ENCODE data around the gene CNOT1.
"Not testable (repeated sequence)": the region's sequence is repeated elsewhere in the genome, so short reads cannot be mapped to it uniquely, and the experiment has no call there.

Gene CNOT1

DNA sequence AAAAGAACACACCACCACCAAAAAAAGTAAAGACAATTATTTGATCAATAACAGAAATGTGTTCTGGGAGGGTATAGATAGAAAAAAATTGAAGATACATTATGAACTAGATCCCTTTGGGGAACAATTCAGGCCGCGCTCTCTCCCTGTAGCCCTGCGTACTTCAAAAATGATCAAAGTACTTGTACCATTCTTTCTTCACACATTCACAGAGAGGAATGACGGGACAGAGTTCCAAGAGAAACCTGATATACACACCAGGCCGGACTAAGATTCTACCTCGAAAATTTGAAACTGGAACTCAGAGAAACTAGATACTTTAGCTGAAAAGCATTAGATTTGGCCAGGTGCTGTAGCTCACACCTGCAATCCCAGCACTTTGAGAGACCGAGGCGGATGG lies 50.0 kb downstream of the CNOT1 start:
- no peak for DNase-seq

DNA sequence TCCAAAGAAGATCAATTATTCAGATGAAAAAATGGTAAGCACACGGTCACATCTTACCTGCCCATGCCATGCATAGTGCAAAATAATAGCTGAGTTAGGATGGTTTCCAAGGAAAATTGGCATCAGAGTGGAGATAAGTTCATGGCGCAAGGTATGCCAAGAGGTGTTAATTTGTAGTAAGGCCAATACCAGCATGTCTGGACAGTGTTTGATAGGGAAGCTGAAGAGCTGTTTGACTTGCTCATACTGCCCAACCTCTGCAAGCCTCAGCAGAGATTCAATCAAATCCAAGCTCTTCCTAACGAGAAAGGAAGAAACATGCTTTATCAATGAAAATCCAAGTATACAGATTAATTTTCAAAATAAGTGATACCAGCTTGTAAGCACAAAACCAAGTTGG lies 51.0 kb downstream of the CNOT1 start:
- no peak for DNase-seq

DNA sequence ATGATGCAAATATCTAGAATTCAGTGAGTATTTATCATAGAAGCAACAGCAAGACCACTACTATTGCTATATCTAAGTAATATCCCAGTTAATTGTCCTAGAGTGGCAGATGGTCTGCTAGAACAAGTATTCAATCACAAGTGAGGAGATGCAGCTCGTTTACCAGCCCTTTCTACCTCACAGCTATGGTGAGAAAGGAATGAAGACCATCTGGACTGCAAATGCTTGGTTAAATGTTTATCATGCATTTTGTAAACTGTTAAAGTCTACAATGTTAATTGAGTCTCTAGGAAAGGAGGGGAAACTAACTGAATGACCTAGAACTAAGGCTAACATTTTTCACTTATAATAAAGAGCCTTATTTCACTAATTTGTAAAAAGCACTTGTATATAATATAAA lies 52.5 kb downstream of the CNOT1 start:
- DNase-seq = no peak

DNA sequence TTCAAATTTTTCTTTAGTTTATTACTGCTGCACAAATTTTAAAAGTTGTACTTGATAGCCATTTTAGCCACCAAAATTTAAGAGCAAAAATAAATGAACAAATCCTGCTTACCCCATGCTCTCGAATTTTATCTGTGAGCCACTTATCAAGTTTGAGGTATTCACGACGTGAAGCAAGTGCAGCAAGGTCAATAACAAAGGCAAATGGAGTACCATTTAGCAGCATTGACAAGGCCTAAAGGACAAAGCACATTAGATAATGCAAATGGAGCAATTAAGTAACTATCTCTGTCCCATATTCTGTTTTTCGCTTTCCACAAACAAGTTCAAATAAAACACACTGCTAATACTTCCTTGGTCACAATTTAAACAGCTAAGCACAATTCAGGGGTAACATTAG lies 54.7 kb downstream of the CNOT1 start:
- DNase-seq = no peak

DNA sequence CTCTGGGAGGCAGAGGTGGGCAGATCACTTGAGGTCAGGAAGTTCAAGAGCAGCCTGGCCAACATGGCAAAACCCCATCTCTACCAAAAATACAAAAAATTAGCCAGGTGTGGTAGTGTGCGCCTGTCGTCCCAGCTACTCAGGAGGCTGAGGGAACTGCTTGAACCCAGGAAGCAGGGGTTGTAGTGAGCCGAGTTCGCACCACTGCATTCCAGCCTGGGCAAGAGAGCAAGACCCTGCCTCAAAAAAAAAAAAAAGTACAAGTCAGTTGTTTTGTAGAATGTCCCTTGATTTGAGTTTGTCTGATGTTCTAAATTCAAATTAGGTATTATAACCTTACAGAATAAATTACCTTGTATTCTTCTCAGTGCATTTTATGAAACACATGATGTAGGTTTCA lies 63.9 kb downstream of the CNOT1 start:
- DNase-seq = not testable (repeated sequence)

DNA sequence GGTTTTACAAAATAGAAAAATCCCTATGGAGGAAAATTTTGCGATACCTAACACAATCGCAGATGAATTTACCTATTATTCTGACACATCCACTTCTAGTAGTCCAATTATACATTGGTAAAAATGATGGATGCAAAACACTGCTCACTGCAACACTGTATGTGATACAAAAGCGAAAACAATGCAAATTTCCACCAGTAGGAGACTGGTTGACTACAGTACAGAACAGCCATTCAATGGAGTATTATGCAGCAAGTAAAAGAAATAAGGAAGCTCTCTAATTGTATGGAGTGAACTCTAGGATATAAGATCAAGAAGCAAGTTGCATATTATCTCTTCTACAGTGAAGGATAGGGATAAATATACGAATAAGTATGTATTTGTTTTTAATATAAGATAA lies 65.9 kb downstream of the CNOT1 start:
- DNase-seq = no peak

DNA sequence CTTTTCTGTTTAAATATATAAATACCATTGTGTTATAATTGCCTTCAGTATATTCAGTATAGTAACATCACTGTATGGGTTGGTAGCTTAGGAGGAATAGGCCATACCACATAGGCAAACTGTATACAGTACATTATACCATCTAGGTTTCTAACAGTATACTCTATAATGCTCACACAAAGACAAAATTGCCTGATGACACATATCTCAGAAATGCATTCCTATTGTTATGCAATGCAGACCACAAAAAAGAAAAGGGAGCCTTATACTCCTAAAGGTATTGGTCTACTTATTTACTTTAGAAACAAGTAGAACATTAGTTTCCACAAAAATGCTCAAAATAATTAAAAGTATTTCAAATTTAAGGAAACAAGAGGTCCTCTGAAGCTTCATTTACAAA lies 66.4 kb downstream of the CNOT1 start:
- no peak for DNase-seq

DNA sequence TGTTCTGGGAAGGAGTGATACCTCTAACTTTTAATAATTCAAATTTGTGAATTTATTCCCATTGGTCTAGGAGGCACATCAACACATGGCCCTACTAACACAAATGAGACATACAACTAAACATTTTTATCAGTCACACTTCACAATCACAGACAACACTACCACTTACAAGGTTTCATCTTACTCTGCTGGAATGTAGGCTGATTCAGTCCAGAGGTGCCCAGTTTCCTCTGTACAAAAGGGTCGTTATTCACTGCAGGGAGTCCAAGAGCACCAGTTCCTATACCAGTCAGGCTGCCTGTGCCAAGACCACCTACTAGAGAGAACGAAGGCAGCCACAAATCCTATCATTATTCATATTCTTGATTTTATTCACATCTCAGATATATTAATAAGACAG lies 72.9 kb downstream of the CNOT1 start:
- no peak for DNase-seq

DNA sequence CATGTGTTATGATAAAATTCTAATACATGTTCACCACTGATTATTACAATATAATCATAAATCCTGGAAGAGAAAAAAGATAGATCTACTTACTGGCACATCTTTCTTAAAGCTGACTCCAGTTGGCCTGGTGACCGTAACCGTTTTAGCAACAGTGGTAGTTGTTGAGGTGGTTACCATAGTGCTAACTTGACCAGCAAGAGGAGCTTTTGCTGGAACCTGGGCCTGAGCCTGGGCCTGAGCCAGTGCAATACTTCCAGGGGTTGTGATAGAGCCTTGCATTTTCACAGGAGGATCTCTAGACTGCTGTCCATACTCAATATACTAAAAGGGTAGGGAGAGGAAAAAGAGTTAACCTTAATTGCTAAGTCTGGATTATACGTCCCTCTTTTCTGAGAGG lies 78.1 kb downstream of the CNOT1 start:
- no peak for DNase-seq

DNA sequence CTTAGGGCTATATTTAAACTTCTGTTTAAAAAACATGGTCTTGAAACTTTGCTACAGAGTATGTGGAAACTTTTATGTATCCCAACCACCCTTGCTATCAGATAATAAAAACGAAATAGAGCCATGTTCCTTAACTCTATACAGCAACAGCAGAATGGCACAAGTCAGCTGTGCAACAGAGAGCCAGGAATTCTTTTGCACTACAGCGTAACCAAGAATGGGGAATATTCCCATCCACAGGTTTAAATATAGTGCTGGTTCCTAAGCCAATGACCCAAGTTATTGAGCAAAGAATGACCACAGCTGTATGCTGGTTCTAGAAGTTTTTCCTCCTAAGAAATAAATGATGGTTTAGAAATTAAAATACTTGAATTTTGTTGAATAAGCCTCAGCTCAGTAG lies 81.2 kb downstream of the CNOT1 start:
- no peak for DNase-seq

DNA sequence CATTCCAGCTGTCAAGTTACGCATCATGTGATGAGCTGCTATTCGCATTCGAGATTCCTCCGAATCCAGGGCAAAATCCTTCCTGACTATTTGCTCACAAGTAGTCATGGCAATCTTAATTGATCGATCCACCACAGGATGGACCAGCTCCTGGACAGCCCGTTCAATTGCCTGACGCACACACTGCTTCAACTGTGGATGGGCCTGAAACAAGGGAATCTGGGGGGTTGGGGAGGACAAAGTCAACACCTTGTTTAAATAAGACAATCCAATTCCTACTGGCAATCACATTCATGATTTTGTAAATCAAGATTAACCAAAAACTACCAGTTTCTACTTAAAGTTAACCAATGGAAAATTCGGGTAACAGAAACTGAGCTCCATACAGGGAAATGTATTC lies 85.9 kb downstream of the CNOT1 start:
- DNase-seq = no peak

DNA sequence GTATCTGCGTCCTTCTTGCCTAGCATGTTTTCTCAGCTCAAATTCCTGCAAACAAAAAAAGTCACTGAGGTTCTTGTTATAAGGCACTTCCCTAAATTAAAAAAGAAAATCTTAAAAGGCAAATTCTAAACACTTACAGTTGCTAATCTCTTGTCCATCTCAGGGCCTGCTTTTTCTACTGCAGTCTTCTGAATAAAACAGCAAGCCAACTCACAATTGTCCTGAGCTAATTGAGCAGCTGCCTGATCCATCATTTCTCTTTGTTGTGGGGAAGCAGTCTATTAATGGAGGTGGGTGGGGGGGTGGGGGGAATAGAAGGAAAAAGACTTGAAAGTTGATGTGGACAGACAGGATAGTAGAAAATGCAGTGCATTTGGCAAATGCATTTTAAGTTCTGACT lies 87.3 kb downstream of the CNOT1 start:
- no peak for DNase-seq

DNA sequence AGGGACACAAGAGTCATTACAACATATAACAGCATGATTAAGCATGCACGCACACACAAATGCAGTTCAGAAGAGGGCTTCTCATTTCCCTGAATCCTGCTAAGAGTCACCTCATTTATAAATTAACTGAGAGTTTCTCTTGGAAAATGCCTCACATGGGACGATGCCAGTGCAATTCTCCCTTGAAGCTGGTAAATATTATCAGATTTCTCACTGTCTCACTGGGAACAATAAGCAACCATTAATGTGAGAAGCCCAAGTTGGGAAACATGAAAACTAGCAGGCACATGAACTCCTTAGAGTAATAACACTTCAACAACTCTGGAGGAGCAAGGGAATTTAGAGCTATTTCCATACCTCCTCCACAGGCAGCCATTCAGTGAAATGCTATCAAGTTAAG lies 87.9 kb downstream of the CNOT1 start:
- no peak for DNase-seq

DNA sequence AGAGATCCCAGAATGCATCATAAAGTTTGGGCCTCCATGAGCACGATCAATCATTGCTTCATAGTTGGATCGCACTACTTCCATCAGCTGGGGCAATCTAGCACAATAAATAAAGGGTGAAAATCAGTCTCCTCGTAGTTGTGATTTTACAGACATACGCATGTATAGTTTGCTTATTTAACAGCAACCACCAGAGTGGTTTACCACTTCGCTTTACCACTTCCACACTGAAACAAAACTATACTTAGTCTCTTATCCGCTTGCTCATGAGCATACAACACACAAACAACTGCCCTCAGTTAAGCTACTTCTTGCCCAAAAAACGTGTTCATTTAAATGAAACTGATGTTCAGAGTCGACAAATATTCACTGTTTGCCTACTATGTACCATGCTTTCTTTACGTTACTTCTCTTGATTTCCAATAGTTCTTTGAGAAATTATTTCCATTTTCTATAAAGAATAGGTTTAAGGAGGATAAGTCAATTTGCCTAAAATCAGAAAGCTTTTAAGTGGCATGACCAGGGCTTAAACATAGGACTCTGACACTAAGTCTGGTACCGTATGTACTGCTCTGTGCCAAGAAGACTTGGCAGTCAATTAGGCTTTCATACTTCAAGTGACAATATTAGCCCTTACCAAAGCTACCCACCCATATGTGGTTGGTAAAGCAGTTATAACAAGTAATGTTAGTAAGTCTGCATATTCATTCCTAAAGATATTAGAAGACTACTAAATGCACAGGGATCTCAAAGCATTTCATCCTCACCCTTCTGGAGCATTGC lies 92.3 kb downstream of the CNOT1 start:
- DNase-seq = no peak

DNA sequence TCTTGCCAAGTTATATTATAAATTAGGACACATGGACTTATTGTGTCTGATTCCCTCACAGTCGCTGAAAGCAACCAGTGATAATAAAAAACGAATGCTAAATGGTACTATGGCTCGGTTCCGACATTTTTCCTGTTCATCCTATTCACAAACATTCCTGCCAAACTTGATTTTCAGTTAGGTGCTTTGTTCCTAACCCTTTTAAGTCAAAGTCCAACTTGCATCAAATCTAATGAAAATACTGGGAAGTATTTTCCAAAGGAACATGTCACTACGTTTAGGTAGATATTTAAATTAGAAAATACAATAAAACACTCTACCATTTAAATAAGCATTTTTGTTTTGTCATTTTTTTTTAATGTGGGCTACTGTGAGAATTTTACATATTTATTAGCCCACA lies 93.3 kb downstream of the CNOT1 start:
- DNase-seq = no peak

DNA sequence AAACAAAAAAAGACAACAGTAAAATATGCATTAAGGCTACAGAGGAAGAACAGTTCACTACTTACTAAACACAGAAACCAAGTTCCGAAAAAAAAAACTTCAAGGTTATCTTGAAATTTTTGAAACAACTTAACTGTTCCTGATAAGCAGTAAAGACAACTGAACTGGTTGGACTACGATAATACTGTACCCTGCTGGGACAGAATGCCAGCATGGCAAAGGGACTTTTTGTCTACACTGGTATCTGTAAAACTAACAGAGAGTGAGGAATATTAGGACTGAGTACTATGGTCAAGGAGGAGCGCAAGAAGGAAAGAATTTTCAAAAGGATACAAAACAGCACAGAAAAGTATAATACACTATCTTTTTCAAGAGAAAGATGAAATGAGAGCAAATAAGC lies 94.5 kb downstream of the CNOT1 start:
- no peak for DNase-seq

DNA sequence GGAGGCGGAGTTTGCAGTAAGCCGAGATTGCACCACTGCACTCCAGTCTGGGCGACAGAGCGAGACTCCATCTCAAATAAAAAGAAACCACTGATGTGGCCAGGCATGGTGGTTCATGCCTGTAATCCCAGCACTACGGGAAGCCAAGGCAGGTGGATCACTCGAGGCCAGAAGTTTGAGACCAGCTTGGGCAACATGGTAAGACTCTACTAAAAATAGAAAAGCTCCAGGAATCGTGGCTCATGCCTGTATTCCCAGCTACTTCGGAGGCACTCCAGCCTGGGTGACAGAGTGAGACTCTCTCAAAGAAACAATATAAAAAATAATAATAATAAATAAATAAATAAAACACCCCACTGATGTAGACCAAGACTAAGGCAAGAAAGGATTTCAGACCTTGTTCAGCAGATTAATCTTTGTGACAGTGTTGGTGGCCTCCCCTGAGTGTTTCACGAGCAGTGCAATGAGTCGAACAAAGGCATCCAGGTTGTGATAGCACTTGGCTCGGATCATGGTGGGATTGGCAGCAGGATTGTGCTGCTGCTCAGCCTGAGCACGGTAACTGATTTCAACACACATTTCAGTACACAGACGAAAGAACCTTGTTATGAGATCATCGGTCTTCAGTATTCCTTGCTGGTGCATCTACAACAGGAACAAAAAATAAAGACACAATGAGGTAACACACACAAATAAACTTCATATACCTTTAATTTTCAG lies 95.7 kb downstream of the CNOT1 start:
- DNase-seq = no peak

DNA sequence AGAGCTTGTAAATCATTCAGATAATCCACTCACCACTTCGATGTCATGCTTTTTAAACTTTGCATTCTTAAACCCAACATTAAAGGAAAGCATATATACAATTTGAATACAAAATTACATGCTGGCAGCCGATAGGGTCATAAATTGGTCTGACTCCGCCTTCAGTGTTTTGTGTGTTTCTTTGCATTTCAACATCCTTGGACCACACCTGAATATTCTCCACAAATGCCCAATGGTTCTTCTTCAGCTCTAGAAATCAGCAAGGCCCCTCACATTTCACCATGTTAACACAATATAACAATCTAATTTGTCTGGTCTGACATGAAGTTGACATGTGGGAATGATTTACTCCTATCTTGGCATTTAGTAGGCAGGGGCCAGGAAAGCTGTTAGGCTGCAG lies 97.2 kb downstream of the CNOT1 start:
- DNase-seq = no peak

DNA sequence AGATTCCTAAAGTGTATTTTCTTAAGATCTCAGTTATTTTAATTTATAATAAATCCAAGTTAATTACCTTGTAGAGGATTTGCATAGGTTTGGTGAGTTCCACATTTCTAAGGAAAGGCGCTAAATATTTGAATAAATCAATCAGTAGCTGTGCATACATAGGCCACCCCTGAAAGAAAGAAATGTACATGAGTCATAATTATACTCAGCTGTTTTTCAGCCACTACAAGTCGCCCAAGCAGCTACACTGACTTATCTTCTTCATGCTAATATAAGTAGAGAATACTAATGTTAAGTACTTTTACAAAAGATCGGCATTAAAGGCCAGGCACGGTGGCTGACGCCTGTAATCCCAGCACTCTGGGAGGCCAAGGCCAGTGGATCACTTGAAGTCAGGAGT lies 99.4 kb downstream of the CNOT1 start:
- no peak for DNase-seq

DNA sequence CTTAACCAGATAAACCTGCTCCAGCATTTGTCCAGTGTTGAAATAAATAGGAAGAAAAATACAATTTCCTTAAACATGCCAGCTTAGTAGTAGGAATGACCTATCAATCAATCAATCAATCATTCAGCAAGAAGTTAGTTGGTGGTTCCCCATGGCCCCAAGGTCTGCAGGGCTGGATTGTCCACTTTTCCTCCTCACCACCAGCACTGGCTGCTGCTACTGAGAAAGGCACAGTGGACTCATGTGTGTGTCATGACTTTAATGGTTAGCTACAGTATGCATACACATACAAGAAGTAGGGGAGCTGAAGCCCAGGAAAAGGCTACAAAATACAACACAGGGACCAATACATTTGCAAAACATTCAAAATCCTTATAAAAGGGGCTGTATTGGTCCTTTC lies 109.9 kb downstream of the CNOT1 start:
- DNase-seq = no peak

DNA sequence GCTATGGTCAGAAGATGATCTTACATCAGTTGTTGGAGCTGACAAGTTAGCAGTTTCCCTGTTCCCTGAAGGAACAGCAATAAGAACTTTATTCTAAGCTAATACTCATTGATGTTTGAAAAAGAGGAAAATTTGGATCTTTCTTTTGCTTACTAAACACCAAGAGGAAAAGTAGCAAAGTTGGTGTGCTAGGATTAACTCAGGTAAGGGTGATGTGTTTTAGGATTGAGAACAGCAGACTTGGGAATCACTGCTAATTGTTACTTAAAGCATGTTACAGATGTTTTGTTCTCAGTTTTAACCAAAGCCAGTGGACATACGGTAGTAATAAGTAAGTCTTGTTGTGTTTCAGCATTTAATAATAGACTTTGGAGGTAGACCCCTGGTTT lies 110.7 kb downstream of the CNOT1 start:
- no peak for DNase-seq

DNA sequence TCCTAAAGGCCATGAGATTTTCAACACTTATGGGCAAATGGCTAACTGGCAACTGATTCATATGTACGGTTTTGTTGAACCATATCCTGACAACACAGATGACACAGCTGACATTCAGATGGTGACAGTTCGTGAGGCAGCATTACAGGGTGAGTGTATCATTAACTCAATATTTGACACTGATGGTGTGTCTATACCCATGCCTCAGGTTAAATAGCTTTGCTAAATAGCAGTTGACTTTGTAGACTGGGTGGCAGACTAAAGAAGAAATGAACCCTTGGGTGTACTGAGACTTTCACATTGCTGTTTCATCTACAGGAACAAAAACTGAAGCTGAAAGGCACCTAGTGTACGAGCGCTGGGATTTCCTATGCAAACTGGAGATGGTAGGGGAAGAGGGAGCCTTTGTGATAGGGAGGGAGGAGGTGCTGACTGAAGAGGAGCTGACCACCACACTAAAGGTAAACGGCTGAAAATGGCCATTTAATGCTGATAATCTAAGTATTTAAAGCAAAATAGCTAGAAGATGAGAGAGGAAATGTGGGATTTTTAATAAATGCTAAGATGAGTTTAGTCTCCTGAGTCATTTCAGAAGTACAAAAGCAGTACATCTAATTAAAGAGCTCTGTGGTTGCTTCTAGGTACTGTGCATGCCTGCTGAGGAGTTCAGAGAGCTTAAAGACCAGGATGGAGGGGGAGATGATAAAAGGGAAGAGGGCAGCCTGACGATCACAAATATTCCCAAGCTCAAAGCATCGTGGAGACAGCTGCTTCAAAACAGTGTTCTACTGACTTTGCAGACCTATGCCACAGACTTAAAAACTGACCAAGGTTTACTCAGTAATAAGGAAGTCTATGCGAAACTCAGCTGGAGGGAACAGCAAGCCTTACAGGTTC lies 111.3 kb downstream of the CNOT1 start:
- DNase-seq = no peak

DNA sequence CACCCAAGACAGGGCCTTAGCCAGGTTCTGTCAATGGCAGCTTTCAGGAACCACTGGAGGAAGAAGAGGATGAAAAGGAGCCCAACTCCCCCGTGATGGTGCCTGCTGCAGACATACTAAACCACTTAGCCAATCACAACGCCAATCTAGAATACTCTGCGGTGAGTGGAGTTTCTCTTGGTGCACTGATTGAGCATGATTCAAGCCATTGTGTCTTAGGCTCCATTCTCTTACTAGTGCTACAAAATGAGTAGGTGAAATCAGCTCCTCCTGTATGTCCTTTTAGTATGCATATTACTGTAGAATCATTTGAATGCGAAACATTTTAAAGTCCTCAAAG lies 112.9 kb downstream of the CNOT1 start:
- no peak for DNase-seq
